ENCODE results near the gene ADAMTS13.

- TF ChIP-seq E2F4 (CRISPR knock-in tag; IDR thresholded peaks at IDR 0.05; ENCODE audit: borderline replicate concordance, low read depth) (no peak), ZNF512 (CRISPR knock-in tag; IDR thresholded peaks at IDR 0.05; ENCODE audit: borderline replicate concordance) (no peak), CTCF (IDR thresholded peaks at IDR 0.05) (no peak), MLX (CRISPR knock-in tag; IDR thresholded peaks at IDR 0.05) (no peak), ATF3 (CRISPR knock-in tag; conservative IDR thresholded peaks at IDR 0.05) (no peak), ATF2 (CRISPR knock-in tag; IDR thresholded peaks at IDR 0.05; ENCODE audit: borderline replicate concordance, low read depth) (no peak), FOXJ3 (CRISPR knock-in tag; IDR thresholded peaks at IDR 0.05; ENCODE audit: borderline replicate concordance) (no peak), E2F5 (CRISPR knock-in tag; IDR thresholded peaks at IDR 0.05) (no peak), JUN (CRISPR knock-in tag; IDR thresholded peaks at IDR 0.05) (no peak), CBFB (CRISPR knock-in tag; IDR thresholded peaks at IDR 0.05; ENCODE audit: low read depth) (no peak)
Measured at GRCh38 chr9:133387680-133388079, 34.5 kb upstream of the ADAMTS13 start.
